ENCODE measurements around the gene ROR1.

The ROR1 gene

DNA sequence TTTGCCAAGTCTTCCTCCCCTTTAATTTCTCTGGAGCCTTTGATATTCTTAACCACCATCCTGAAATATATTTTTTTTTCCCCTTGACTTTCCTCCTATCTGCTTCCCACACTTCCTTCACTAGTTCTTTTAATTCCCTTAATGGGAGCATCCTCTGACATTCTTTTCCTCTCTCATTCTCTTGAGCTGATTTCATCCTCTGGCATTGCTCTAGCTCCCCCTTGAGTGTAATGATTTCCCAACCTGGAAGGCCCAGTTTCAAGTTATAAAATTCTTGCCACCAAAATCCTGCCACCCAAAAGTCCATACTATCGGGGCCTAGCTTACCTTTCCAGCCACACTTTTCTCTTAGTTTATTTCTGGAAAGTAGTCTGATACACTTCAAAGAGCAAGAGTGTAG lies 390.2 kb downstream of the ROR1 start:
- no peak overlapping the region for H3K4me3 ChIP-seq (ENCODE audit: control insufficient read depth, low read depth, low read length)
- peak; percentile 68 for DNase-seq (ENCODE audit: low read depth)
- TF ChIP-seq, protein P1, sequence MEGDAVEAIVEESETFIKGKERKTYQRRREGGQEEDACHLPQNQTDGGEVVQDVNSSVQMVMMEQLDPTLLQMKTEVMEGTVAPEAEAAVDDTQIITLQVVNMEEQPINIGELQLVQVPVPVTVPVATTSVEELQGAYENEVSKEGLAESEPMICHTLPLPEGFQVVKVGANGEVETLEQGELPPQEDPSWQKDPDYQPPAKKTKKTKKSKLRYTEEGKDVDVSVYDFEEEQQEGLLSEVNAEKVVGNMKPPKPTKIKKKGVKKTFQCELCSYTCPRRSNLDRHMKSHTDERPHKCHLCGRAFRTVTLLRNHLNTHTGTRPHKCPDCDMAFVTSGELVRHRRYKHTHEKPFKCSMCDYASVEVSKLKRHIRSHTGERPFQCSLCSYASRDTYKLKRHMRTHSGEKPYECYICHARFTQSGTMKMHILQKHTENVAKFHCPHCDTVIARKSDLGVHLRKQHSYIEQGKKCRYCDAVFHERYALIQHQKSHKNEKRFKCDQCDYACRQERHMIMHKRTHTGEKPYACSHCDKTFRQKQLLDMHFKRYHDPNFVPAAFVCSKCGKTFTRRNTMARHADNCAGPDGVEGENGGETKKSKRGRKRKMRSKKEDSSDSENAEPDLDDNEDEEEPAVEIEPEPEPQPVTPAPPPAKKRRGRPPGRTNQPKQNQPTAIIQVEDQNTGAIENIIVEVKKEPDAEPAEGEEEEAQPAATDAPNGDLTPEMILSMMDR (conservative IDR thresholded peaks at IDR 0.05; ENCODE audit: control insufficient read depth, insufficient read depth, low read depth, low read length): peak; percentile 68

GRCh38 chr1:64166629-64167028 lies 392.8 kb downstream of the ROR1 start:
- TF ChIP-seq, protein P1 (conservative IDR thresholded peaks at IDR 0.05; ENCODE audit: control insufficient read depth, insufficient read depth, low read depth, low read length): no peak
- DNase-seq (ENCODE audit: low read depth): no peak
- H3K4me3 ChIP-seq (ENCODE audit: control insufficient read depth, low read depth, low read length): no peak overlapping the region

GRCh38 chr1:64167176-64167575 lies 393.4 kb downstream of the ROR1 start:
- H3K4me3 ChIP-seq (ENCODE audit: control insufficient read depth, low read depth, low read length): no peak overlapping the region
- no peak for DNase-seq (ENCODE audit: low read depth)
- TF ChIP-seq, protein P1 (conservative IDR thresholded peaks at IDR 0.05; ENCODE audit: control insufficient read depth, insufficient read depth, low read depth, low read length): no peak

DNA sequence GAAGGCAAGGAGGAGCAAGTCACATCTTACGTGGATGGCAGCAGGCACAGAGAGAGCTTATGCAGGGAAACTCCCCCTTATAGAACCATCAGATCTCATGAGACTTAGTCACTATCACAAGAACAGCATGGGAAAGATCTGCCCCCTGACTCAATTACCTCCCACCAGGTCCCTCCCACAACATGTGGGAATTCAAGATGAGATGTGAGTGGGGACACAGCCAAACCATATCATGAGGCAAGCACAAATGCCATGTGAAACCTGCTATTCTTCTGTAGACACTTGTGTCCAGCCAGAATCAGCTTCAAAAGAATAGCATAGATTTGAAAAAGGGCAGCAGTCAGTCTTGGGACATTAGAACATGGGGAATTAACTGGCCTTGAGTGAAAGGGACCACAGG lies 397.4 kb downstream of the ROR1 start:
- DNase-seq (ENCODE audit: low read depth): peak; percentile 71
- TF ChIP-seq, protein P1 (conservative IDR thresholded peaks at IDR 0.05; ENCODE audit: control insufficient read depth, insufficient read depth, low read depth, low read length): no peak
- H3K4me3 ChIP-seq (ENCODE audit: control insufficient read depth, low read depth, low read length): no peak overlapping the region

- no peak overlapping the region for H3K4me3 ChIP-seq (ENCODE audit: control insufficient read depth, low read depth, low read length)
- DNase-seq (ENCODE audit: low read depth): peak; percentile 72
- TF ChIP-seq, protein P1 (conservative IDR thresholded peaks at IDR 0.05; ENCODE audit: control insufficient read depth, insufficient read depth, low read depth, low read length): no peak
Measured at GRCh38 chr1:64171797-64172281, 398.0 kb downstream of the ROR1 start.

- H3K4me3 ChIP-seq (ENCODE audit: control insufficient read depth, low read depth, low read length): no peak overlapping the region
- DNase-seq (ENCODE audit: low read depth): peak; percentile 73
- TF ChIP-seq, protein P1 (conservative IDR thresholded peaks at IDR 0.05; ENCODE audit: control insufficient read depth, insufficient read depth, low read depth, low read length): no peak
Measured at GRCh38 chr1:64172458-64172983, 398.7 kb downstream of the ROR1 start.
